NCI-H2029 treated with DMSO at 0.1 percent for 48 hours (cell line): ENCODE data around the gene CEMIP.

Experiments
- DNase-seq: peaks from one replicate; lab custom pipeline; 2025; lab: John Stamatoyannopoulos, UW

CEMIP gene

GRCh38 chr15:80890341-80891005, 111.3 kb downstream of the CEMIP start:
- no peak for DNase-seq

GRCh38 chr15:80891006-80891405, 111.8 kb downstream of the CEMIP start:
- no peak for DNase-seq

- no peak for DNase-seq
Measured at GRCh38 chr15:80892414-80892813, 113.2 kb downstream of the CEMIP start.

GRCh38 chr15:80893777-80894176, 114.6 kb downstream of the CEMIP start:
- DNase-seq, result no peak

GRCh38 chr15:80895091-80895490, 115.9 kb downstream of the CEMIP start:
- no peak for DNase-seq

GRCh38 chr15:80895965-80896364, 116.8 kb downstream of the CEMIP start:
- no peak for DNase-seq

GRCh38 chr15:80898040-80898439, 118.9 kb downstream of the CEMIP start:
- DNase-seq, result no peak

- DNase-seq, result no peak
Measured at GRCh38 chr15:80902298-80902801, 123.2 kb downstream of the CEMIP start.

- DNase-seq, result no peak
Measured at GRCh38 chr15:80904998-80905397, 125.8 kb downstream of the CEMIP start.

- peak; percentile 61 for DNase-seq
Measured at GRCh38 chr15:80906159-80906766, 127.1 kb downstream of the CEMIP start.

GRCh38 chr15:80911821-80912220, 132.7 kb downstream of the CEMIP start:
- no peak for DNase-seq

- no peak for DNase-seq
Measured at GRCh38 chr15:80912673-80913072, 133.5 kb downstream of the CEMIP start.

GRCh38 chr15:80913541-80913940, 134.4 kb downstream of the CEMIP start:
- DNase-seq, result no peak

- DNase-seq, result no peak
Measured at GRCh38 chr15:80915472-80915871, 136.3 kb downstream of the CEMIP start.

- no peak for DNase-seq
Measured at GRCh38 chr15:80916056-80916455, 136.9 kb downstream of the CEMIP start.

GRCh38 chr15:80918196-80918783, 139.1 kb downstream of the CEMIP start:
- no peak for DNase-seq

- DNase-seq, result no peak
Measured at GRCh38 chr15:80920271-80920699, 141.1 kb downstream of the CEMIP start.

GRCh38 chr15:80921736-80922410, 142.7 kb downstream of the CEMIP start:
- DNase-seq, result no peak

- DNase-seq, result no peak
Measured at GRCh38 chr15:80923668-80924067, 144.5 kb downstream of the CEMIP start.

GRCh38 chr15:80924278-80924677, 145.1 kb downstream of the CEMIP start:
- DNase-seq, result no peak

GRCh38 chr15:80925597-80926059, 146.5 kb downstream of the CEMIP start:
- no peak for DNase-seq

GRCh38 chr15:80926126-80926525, 147.0 kb downstream of the CEMIP start:
- no peak for DNase-seq

GRCh38 chr15:80929225-80929624, 150.1 kb downstream of the CEMIP start:
- no peak for DNase-seq
